ENCODE data around the gene FASTK.

DNA sequence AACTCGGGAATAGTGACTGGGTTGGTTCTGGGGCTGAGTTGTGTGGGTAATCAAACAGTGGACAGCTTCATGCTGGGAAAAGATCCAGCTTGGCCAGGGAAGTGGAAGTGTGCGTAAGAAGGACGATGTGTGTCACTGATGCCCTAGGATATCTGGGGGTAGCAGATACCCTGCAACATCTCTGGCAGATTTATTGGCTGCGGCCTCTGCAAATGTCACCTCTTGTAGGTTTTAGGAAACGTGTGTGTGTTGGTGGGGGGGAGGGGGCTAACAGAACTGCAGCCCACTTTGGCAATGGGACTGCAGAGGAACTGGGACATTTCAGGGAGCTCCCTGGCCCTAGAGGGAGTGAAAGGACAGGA lies 4.7 kb upstream of the FASTK start:
- TF ChIP-seq, protein P1, sequence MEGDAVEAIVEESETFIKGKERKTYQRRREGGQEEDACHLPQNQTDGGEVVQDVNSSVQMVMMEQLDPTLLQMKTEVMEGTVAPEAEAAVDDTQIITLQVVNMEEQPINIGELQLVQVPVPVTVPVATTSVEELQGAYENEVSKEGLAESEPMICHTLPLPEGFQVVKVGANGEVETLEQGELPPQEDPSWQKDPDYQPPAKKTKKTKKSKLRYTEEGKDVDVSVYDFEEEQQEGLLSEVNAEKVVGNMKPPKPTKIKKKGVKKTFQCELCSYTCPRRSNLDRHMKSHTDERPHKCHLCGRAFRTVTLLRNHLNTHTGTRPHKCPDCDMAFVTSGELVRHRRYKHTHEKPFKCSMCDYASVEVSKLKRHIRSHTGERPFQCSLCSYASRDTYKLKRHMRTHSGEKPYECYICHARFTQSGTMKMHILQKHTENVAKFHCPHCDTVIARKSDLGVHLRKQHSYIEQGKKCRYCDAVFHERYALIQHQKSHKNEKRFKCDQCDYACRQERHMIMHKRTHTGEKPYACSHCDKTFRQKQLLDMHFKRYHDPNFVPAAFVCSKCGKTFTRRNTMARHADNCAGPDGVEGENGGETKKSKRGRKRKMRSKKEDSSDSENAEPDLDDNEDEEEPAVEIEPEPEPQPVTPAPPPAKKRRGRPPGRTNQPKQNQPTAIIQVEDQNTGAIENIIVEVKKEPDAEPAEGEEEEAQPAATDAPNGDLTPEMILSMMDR (IDR thresholded peaks at IDR 0.05) = no peak
- no peak for TF ChIP-seq POLR2A (IDR thresholded peaks at IDR 0.05)
